ENCODE results near the gene MYL6. TPM values are rescaled to one million over a fixed set of nuclear protein-coding genes. Genes with fewer than 3 reads are reported as not detected.

MYL6 gene
- total RNA-seq, 4 donors from 2014 or later: 1,233 to 3,440 (median 2,458) TPM

GRCh38 chr12:56205445-56205844, 47.3 kb downstream of the MYL6 start:
- TF ChIP-seq POLR2A (IDR thresholded peaks at IDR 0.05): no peak
- no peak for TF ChIP-seq CTCF (IDR thresholded peaks at IDR 0.05)
- no peak for TF ChIP-seq EP300 (IDR thresholded peaks at IDR 0.05; ENCODE audit: low read depth)
- TF ChIP-seq POLR2AphosphoS5 (IDR thresholded peaks at IDR 0.05): no peak
- in situ Hi-C loops (cut with MboI; ENCODE audit: low pct_ligation_motif_present in 1 of 4, low pct_unique_long_range_greater_than_20kb in 1 of 4, low sequenced_read_pairs in 3 of 4) (no loop called here), intact Hi-C loops (cut with DNase I; ENCODE audit: low total_unique reads) (no loop called here)
- no peak for DNase-seq
- no peak overlapping the region for H3K27ac ChIP-seq
- peaks cover 0 to 47% (median 12%) of the 10 kb centered on the region in 4 donors for H3K36me3 ChIP-seq
- no peaks in the 10 kb centered on the region for H3K27me3 ChIP-seq
- no peak overlapping the region for H3K4me3 ChIP-seq
- H3K4me1 ChIP-seq: peaks cover 0 to 11% (median 4%) of the 10 kb centered on the region in 4 donors
- no peaks in the 10 kb centered on the region for H3K9me3 ChIP-seq

- Histone ChIP-seq H3K4me1 (peaks cover 0 to 11% (median 4%) of the 10 kb centered on the region in 4 donors), H3K27ac (no peak overlapping the region), H3K36me3 (peaks cover 0 to 58% (median 17%) of the 10 kb centered on the region in 4 donors), H3K27me3 (no peaks in the 10 kb centered on the region), H3K9me3 (no peaks in the 10 kb centered on the region), H3K4me3 (no peak overlapping the region)
- DNase-seq: peak; percentile 65
- in situ Hi-C loops (cut with MboI; ENCODE audit: low pct_ligation_motif_present in 1 of 4, low pct_unique_long_range_greater_than_20kb in 1 of 4, low sequenced_read_pairs in 3 of 4) (no loop called here), intact Hi-C loops (cut with DNase I; ENCODE audit: low total_unique reads) (no loop called here)
- WGBS, 2 donors (ENCODE audit: low coverage in 1 of 2): 59 to 83% methylated on average over 7 to 14 of the region's 14 CpGs
- TF ChIP-seq CTCF (IDR thresholded peaks at IDR 0.05) (peak; percentile 56 to 74 (median 65)), EP300 (IDR thresholded peaks at IDR 0.05; ENCODE audit: low read depth) (no peak)
Observed at GRCh38 chr12:56206452-56207166, 48.5 kb downstream of the MYL6 start.

GRCh38 chr12:56208006-56208405, 49.8 kb downstream of the MYL6 start:
- no peak overlapping the region for H3K4me3 ChIP-seq
- no peak for TF ChIP-seq POLR2A (IDR thresholded peaks at IDR 0.05)
- TF ChIP-seq EP300 (IDR thresholded peaks at IDR 0.05; ENCODE audit: low read depth): no peak
- TF ChIP-seq POLR2AphosphoS5 (IDR thresholded peaks at IDR 0.05): no peak
- intact Hi-C loops (cut with DNase I; ENCODE audit: low total_unique reads): no loop called here
- H3K4me1 ChIP-seq: no peaks in the 10 kb centered on the region
- H3K27me3 ChIP-seq: no peaks in the 10 kb centered on the region
- H3K27ac ChIP-seq: no peak overlapping the region
- DNase-seq: no peak
- in situ Hi-C loops (cut with MboI; ENCODE audit: low pct_ligation_motif_present in 1 of 4, low pct_unique_long_range_greater_than_20kb in 1 of 4, low sequenced_read_pairs in 3 of 4): no loop called here
- 80 to 81% methylated on average over 1 to 6 of the region's 6 CpGs for WGBS, 2 donors (ENCODE audit: low coverage in 1 of 2)
- no peaks in the 10 kb centered on the region for H3K9me3 ChIP-seq
- H3K36me3 ChIP-seq: peaks cover 0 to 68% (median 23%) of the 10 kb centered on the region in 4 donors

Other genes starting within 250 kb of the MYL6 start
- 10 to 100 TPM; 35.2 to 56.4 (median 47.8) TPM for gene PYM1, start 230.5 kb upstream of the MYL6 start, total RNA-seq
- gene DGKA, start 227.2 kb upstream of the MYL6 start, total RNA-seq: 100 to 1,000 TPM; 101 to 268 (median 138) TPM
- gene PMEL, start 192.3 kb upstream of the MYL6 start, total RNA-seq: 1 to 10 TPM in 3 of 4 donors, not detected in 1; 2.4 to 7.0 (median 4.9) TPM
- gene CDK2, start 191.5 kb upstream of the MYL6 start, total RNA-seq: 10 to 100 TPM in 3 of 4 donors, 1 to 10 TPM in 1; 6.7 to 22.3 (median 11.1) TPM
- gene RAB5B, start 184.3 kb upstream of the MYL6 start, total RNA-seq: 10 to 100 TPM; 66.3 to 97.5 (median 88.4) TPM
- gene SUOX, start 161.1 kb upstream of the MYL6 start, total RNA-seq: 10 to 100 TPM; 30.1 to 45.3 (median 33.9) TPM
- 1 to 10 TPM; 1.9 to 6.2 (median 3.9) TPM for gene IKZF4, start 137.3 kb upstream of the MYL6 start, total RNA-seq
- 1,000 to 10,000 TPM in 2 of 4 donors, 100 to 1,000 TPM in 2; 283 to 2,670 (median 937) TPM for gene RPS26, start 116.4 kb upstream of the MYL6 start, total RNA-seq
- gene ERBB3, start 78.2 kb upstream of the MYL6 start, total RNA-seq: 100 to 1,000 TPM; 270 to 634 (median 340) TPM
- 10 to 100 TPM; 22.1 to 63.0 (median 44.8) TPM for gene PA2G4, start 53.8 kb upstream of the MYL6 start, total RNA-seq
- gene RPL41, start 41.7 kb upstream of the MYL6 start, total RNA-seq: 1,000 to 10,000 TPM in 2 of 4 donors, 100 to 1,000 TPM in 2; 841 to 2,950 (median 1,684) TPM
- 10 to 100 TPM in 1 of 4 donors, 1 to 10 TPM in 3; 3.7 to 10.1 (median 4.5) TPM for gene ZC3H10, start 40.1 kb upstream of the MYL6 start, total RNA-seq
- gene ESYT1, start 30.1 kb upstream of the MYL6 start, total RNA-seq: 100 to 1,000 TPM in 2 of 4 donors, 10 to 100 TPM in 2; 94.2 to 133 (median 97.9) TPM
- gene MYL6B, start 5.8 kb upstream of the MYL6 start, total RNA-seq: 10 to 100 TPM in 3 of 4 donors, not detected in 1; 26.4 to 30.0 (median 26.7) TPM
- gene SMARCC2, start 31.1 kb downstream of the MYL6 start, total RNA-seq: 100 to 1,000 TPM in 3 of 4 donors, 10 to 100 TPM in 1; 63.8 to 231 (median 135) TPM
- gene RNF41, start 63.6 kb downstream of the MYL6 start, total RNA-seq: 10 to 100 TPM; 39.0 to 51.3 (median 42.7) TPM
- gene NABP2, start 66.0 kb downstream of the MYL6 start, total RNA-seq: 10 to 100 TPM in 3 of 4 donors, 1 to 10 TPM in 1; 4.9 to 26.8 (median 15.5) TPM
- gene SLC39A5, start 71.7 kb downstream of the MYL6 start, total RNA-seq: 100 to 1,000 TPM; 225 to 325 (median 283) TPM
- 100 to 1,000 TPM in 1 of 4 donors, 10 to 100 TPM in 3; 28.4 to 120 (median 40.0) TPM for gene ANKRD52, start 100.0 kb downstream of the MYL6 start, total RNA-seq
- 10 to 100 TPM in 3 of 4 donors, 1 to 10 TPM in 1; 6.7 to 51.5 (median 27.9) TPM for gene COQ10A, start 108.6 kb downstream of the MYL6 start, total RNA-seq
- 100 to 1,000 TPM in 3 of 4 donors, 10 to 100 TPM in 1; 92.4 to 297 (median 213) TPM for gene CS, start 142.0 kb downstream of the MYL6 start, total RNA-seq
- gene CNPY2, start 157.6 kb downstream of the MYL6 start, total RNA-seq: 10 to 100 TPM; 34.0 to 87.2 (median 51.8) TPM
- gene PAN2, start 175.6 kb downstream of the MYL6 start, total RNA-seq: 100 to 1,000 TPM in 1 of 4 donors, 10 to 100 TPM in 3; 45.2 to 206 (median 58.0) TPM
- gene IL23A, start 180.5 kb downstream of the MYL6 start, total RNA-seq: 1 to 10 TPM in 1 of 4 donors, not detected in 3; 1.3 TPM
- gene STAT2, start 201.7 kb downstream of the MYL6 start, total RNA-seq: 100 to 1,000 TPM in 3 of 4 donors, 10 to 100 TPM in 1; 85.6 to 192 (median 115) TPM
- gene APOF, start 204.5 kb downstream of the MYL6 start, total RNA-seq: not detected